Fibroblast of villous mesenchyme (primary cell): ENCODE data around the gene TTLL9. TPM values are rescaled to one million over a fixed set of nuclear protein-coding genes. Genes with fewer than 3 reads are reported as not detected.

ENCODE experiments used
- DNase-seq: peaks from one replicate; pipeline ENCODE4 v3.0.0-alpha.2; 2010; ENCODE audit warnings: low read depth
- H3K4me3 ChIP-seq: 2 replicates; pipeline ENCODE4 v1.5.1; 2011; ENCODE audit warnings: low read depth, mild to moderate bottlenecking, low read length
- CTCF ChIP-seq: IDR thresholded peaks from 2 replicates; pipeline ENCODE4 v1.5.1; 2012; ENCODE audit warnings: low read depth, mild to moderate bottlenecking, low read length; ENCODE audit not compliant: insufficient read depth
- total RNA-seq: library from RNA; depleted of rRNA; stranded (reverse); fragments of >200 nt; gene quantifications from 2 replicates; pipeline ENCODE4 v1.2.3, GENCODE V29; 2012

The TTLL9 gene
- total RNA-seq, 1 donor: not detected

GRCh38 chr20:31870726-31871617, 538 bp downstream of the TTLL9 start:
- no peak for TF ChIP-seq CTCF
- no peak for DNase-seq
- peak overlapping the region; percentile 44 for H3K4me3 ChIP-seq

GRCh38 chr20:31871618-31871954, 1.2 kb downstream of the TTLL9 start:
- no peak overlapping the region for H3K4me3 ChIP-seq
- no peak for DNase-seq
- no peak for TF ChIP-seq CTCF

GRCh38 chr20:31872406-31872805, 2.0 kb downstream of the TTLL9 start:
- no peak overlapping the region for H3K4me3 ChIP-seq
- no peak for DNase-seq
- TF ChIP-seq CTCF: no peak

- no peak overlapping the region for H3K4me3 ChIP-seq
- DNase-seq: no peak
- no peak for TF ChIP-seq CTCF
Measured at GRCh38 chr20:31875671-31876070, 5.2 kb downstream of the TTLL9 start.

GRCh38 chr20:31877684-31878083, 7.2 kb downstream of the TTLL9 start:
- H3K4me3 ChIP-seq: no peak overlapping the region
- DNase-seq: no peak
- TF ChIP-seq CTCF: no peak

GRCh38 chr20:31879143-31879987, 8.9 kb downstream of the TTLL9 start:
- DNase-seq: peak; percentile 96
- peak; percentile 15 for TF ChIP-seq CTCF

More at GRCh38 chr20:31879143-31879987, 8.9 kb downstream of the TTLL9 start:
- H3K4me3 ChIP-seq: peak overlapping the region; percentile 72
